ENCODE measurements around the gene RCC1. TPM values are rescaled to one million over a fixed set of nuclear protein-coding genes. Genes with fewer than 3 reads are reported as not detected.

RCC1 gene
- total RNA-seq, 2 experiments from 2014 or later = 108 to 113 TPM

DNA sequence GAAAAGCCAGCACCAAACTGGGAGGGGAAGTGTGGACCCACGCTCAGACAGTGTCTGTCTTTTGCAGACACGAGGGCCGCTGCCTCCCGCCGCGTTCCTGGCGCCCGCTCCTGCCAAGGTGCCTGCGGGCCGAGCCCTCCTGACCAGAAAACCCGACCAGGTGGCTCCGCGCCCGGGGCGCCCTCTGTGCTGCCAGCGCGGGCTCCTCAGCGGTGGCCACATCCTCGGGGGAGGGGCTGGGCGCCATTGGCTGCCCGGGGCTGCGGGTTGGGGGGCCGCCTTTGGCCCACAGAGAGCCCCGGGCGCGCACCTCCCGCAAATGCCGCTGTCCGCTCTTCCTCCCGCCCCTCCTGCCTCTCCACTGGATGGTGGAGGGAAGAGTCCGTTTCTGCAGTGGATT is 24.6 kb downstream of the RCC1 start:
- H3K4me3 Mint-ChIP-seq = no peak overlapping the region
- POLR2A ChIA-PET = interaction anchor here (1.0 to 1.5 kb wide), 2 partner anchors 8 to 10 kb away, joined by 3 read pairs; no protein-coding TSS in a partner anchor
- CTCF ChIA-PET = interaction anchor here (0.7 to 0.9 kb wide), 2 partner anchors 106 to 170 kb away, joined by 3 read pairs; no protein-coding TSS in a partner anchor
- TF ChIP-seq, protein P1, sequence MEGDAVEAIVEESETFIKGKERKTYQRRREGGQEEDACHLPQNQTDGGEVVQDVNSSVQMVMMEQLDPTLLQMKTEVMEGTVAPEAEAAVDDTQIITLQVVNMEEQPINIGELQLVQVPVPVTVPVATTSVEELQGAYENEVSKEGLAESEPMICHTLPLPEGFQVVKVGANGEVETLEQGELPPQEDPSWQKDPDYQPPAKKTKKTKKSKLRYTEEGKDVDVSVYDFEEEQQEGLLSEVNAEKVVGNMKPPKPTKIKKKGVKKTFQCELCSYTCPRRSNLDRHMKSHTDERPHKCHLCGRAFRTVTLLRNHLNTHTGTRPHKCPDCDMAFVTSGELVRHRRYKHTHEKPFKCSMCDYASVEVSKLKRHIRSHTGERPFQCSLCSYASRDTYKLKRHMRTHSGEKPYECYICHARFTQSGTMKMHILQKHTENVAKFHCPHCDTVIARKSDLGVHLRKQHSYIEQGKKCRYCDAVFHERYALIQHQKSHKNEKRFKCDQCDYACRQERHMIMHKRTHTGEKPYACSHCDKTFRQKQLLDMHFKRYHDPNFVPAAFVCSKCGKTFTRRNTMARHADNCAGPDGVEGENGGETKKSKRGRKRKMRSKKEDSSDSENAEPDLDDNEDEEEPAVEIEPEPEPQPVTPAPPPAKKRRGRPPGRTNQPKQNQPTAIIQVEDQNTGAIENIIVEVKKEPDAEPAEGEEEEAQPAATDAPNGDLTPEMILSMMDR (IDR thresholded peaks at IDR 0.05) = no peak
- H3K27me3 Mint-ChIP-seq = no peaks in the 10 kb centered on the region
- ATAC-seq (no peak), DNase-seq (no peak)
- H3K27ac Mint-ChIP-seq = no peak overlapping the region
- intact Hi-C loops (cut with micrococcal nuclease) = no loop called here
- H3K9me3 Mint-ChIP-seq = no peaks in the 10 kb centered on the region
- H3K36me3 Mint-ChIP-seq (ENCODE audit: low read depth) = peaks cover 38% of the 10 kb centered on the region
- no peaks in the 10 kb centered on the region for H3K4me1 Mint-ChIP-seq (ENCODE audit: low read depth)

DNA sequence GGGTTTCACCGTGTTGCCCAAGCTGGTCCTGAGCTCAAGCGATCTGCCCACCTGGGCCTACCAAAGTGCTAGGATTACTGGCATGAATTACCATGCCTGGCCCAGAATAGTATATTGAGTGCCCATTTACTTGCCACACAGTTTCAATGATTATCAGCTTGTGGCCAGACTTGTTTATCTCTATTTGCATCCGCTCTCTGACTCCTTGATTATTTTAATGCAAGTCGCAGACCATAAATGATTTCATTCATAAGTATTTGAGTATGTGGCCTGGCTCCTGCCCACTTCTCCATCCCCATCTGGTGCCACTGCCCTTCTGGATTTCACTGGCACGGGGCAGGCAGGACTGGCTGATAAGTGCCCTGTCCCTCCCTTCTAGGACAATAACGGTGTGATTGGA is 28.8 kb downstream of the RCC1 start:
- ChIA-PET CTCF (interaction anchor here (1.1 to 1.3 kb wide), 2 partner anchors 12 to 16 kb away, joined by 3 to 4 read pairs; no protein-coding TSS in a partner anchor), POLR2A (interaction anchor here (1.0 to 1.4 kb wide), 5 partner anchors 8 to 47 kb away, joined by 3 to 5 read pairs (median 3); no protein-coding TSS in a partner anchor)
- Mint-ChIP-seq H3K36me3 (ENCODE audit: low read depth) (peaks cover 55% of the 10 kb centered on the region), H3K4me1 (ENCODE audit: low read depth) (no peaks in the 10 kb centered on the region), H3K4me3 (no peak overlapping the region), H3K27me3 (no peaks in the 10 kb centered on the region), H3K27ac (no peak overlapping the region), H3K9me3 (no peaks in the 10 kb centered on the region)
- no peak for ATAC-seq
- intact Hi-C loops (cut with micrococcal nuclease) = no loop called here
- TF ChIP-seq, protein P1 (IDR thresholded peaks at IDR 0.05) = no peak
- no peak for DNase-seq

- POLR2A ChIA-PET = interaction anchor here (1.0 to 1.4 kb wide), 5 partner anchors 9 to 47 kb away, joined by 3 to 5 read pairs (median 3); no protein-coding TSS in a partner anchor
- no peak overlapping the region for H3K4me3 Mint-ChIP-seq
- H3K9me3 Mint-ChIP-seq = no peaks in the 10 kb centered on the region
- H3K27ac Mint-ChIP-seq = no peak overlapping the region
- TF ChIP-seq, protein P1 (IDR thresholded peaks at IDR 0.05) = no peak
- CTCF ChIA-PET = interaction anchor here (1.1 to 1.3 kb wide), 2 partner anchors 12 to 17 kb away, joined by 3 to 4 read pairs; no protein-coding TSS in a partner anchor
- no peaks in the 10 kb centered on the region for H3K4me1 Mint-ChIP-seq (ENCODE audit: low read depth)
- no peaks in the 10 kb centered on the region for H3K27me3 Mint-ChIP-seq
- intact Hi-C loops (cut with micrococcal nuclease) = no loop called here
- H3K36me3 Mint-ChIP-seq (ENCODE audit: low read depth) = peaks cover 51% of the 10 kb centered on the region
- ATAC-seq = no peak
- DNase-seq = no peak
Measured at GRCh38 chr1:28535180-28535579, 29.3 kb downstream of the RCC1 start.

GRCh38 chr1:28537457-28538199 is 31.8 kb downstream of the RCC1 start:
- ChIA-PET POLR2A (interaction anchor here (0.7 to 1.7 kb wide), 7 partner anchors 8 to 462 kb away, joined by 3 to 7 read pairs (median 4); no protein-coding TSS in a partner anchor), CTCF (no interaction called here)
- H3K4me3 Mint-ChIP-seq = no peak overlapping the region
- no peaks in the 10 kb centered on the region for H3K27me3 Mint-ChIP-seq
- H3K9me3 Mint-ChIP-seq = no peaks in the 10 kb centered on the region
- peaks cover 34% of the 10 kb centered on the region for H3K36me3 Mint-ChIP-seq (ENCODE audit: low read depth)
- intact Hi-C loops (cut with micrococcal nuclease) = no loop called here
- no peak overlapping the region for H3K27ac Mint-ChIP-seq
- TF ChIP-seq, protein P1 (IDR thresholded peaks at IDR 0.05) = no peak
- ATAC-seq (no peak), DNase-seq (no peak)
- no peaks in the 10 kb centered on the region for H3K4me1 Mint-ChIP-seq (ENCODE audit: low read depth)

GRCh38 chr1:28538286-28538685 is 32.4 kb downstream of the RCC1 start:
- ATAC-seq (no peak), DNase-seq (no peak)
- Mint-ChIP-seq H3K36me3 (ENCODE audit: low read depth) (peaks cover 34% of the 10 kb centered on the region), H3K27ac (no peak overlapping the region), H3K4me3 (no peak overlapping the region), H3K27me3 (no peaks in the 10 kb centered on the region), H3K9me3 (no peaks in the 10 kb centered on the region), H3K4me1 (ENCODE audit: low read depth) (no peaks in the 10 kb centered on the region)
- intact Hi-C loops (cut with micrococcal nuclease) = no loop called here
- ChIA-PET POLR2A (interaction anchor here (1.0 to 1.7 kb wide), 3 partner anchors 10 to 28 kb away, joined by 3 to 7 read pairs (median 4); no protein-coding TSS in a partner anchor), CTCF (no interaction called here)
- TF ChIP-seq, protein P1 (IDR thresholded peaks at IDR 0.05) = no peak
